HepG2 (cell line): ENCODE data around the gene C16orf86. TPM values are rescaled to one million over a fixed set of nuclear protein-coding genes. Genes with fewer than 3 reads are reported as not detected.

Experiments
- HNF1B ChIP-seq: sonication (generic); formaldehyde crosslinking; IDR thresholded peaks from 2 replicates; pipeline ENCODE4 v1.5.1; 2020; ENCODE audit warnings: mild to moderate bottlenecking, moderate library complexity, missing genetic modification reagents
- SAP130 ChIP-seq: IDR thresholded peaks from 2 replicates; pipeline ENCODE4 v1.6.1; 2016; ENCODE audit warnings: low read depth
- STAG1 ChIP-seq: sonication (generic); formaldehyde crosslinking; IDR thresholded peaks from 2 replicates; pipeline ENCODE4 v1.4.0; 2020; ENCODE audit warnings: missing genetic modification reagents
- ZFP91 ChIP-seq: sonication (generic); formaldehyde crosslinking; IDR thresholded peaks from 2 replicates; pipeline ENCODE4 v1.9.0; 2022; ENCODE audit warnings: missing genetic modification reagents, mild to moderate bottlenecking, borderline replicate concordance
- ZHX1 ChIP-seq: sonication (generic); formaldehyde crosslinking; IDR thresholded peaks from 2 replicates; pipeline ENCODE4 v1.8.1; 2022; ENCODE audit warnings: low read depth, mild to moderate bottlenecking, missing genetic modification reagents
- ZKSCAN8 ChIP-seq: IDR thresholded peaks from 2 replicates; pipeline ENCODE4 v1.6.1; 2016; ENCODE audit warnings: borderline replicate concordance, missing genetic modification reagents, missing compliant biosample characterization
- ZNF253 ChIP-seq: sonication (generic); formaldehyde crosslinking; IDR thresholded peaks from 2 replicates; pipeline ENCODE4 v1.8.0; 2022; ENCODE audit warnings: mild to moderate bottlenecking, missing genetic modification reagents, borderline replicate concordance
- ZNF501 ChIP-seq: sonication (generic); formaldehyde crosslinking; IDR thresholded peaks from 2 replicates; pipeline ENCODE4 v1.5.1; 2020; ENCODE audit warnings: mild to moderate bottlenecking, moderate library complexity, missing genetic modification reagents
- ZNF572 ChIP-seq: sonication (generic); formaldehyde crosslinking; IDR thresholded peaks from 2 replicates; pipeline ENCODE4 v1.5.1; 2020; ENCODE audit warnings: mild to moderate bottlenecking, missing genetic modification reagents
- ZNF580 ChIP-seq: IDR thresholded peaks from 2 replicates; pipeline ENCODE4 v1.6.1; 2016; ENCODE audit warnings: low read depth, borderline replicate concordance
- polyA plus RNA-seq, 8 experiments: library from polyadenylated mRNA; depleted of rRNA in 3 of 8; stranded (reverse) in 7 of 8; unstranded in 1 of 8; fragments of >200 nt; fragmentation: Illumina TruSeq in 4 of 8; extraction: Trizol in 4 of 8; gene quantifications; 2 replicates each; pipeline versions ENCODE4 v1.2.1 to v1.2.3, GENCODE V29; 2011 to 2016; ENCODE audit warnings: low read depth in 4 of 8, missing spikeins in 1 of 8, mixed read lengths in 1 of 8; ENCODE audit not compliant: insufficient read depth in 1 of 8
- total RNA-seq, 5 experiments: library from RNA; depleted of rRNA; stranded (reverse); fragments of >200 nt; fragmentation: Illumina TruSeq; extraction: Trizol; gene quantifications; 2 replicates each; pipeline ENCODE4 v1.2.3, GENCODE V29; 2016; ENCODE audit warnings: low read depth in 1 of 5

C16orf86 gene
- total and polyA plus RNA-seq, 2 of the 13 experiments (the other 11 are each of a cell fraction or from before 2014, with no cell fraction given) = 1.5 to 3.1 TPM

- peak; percentile 41; the same call in 1 of the 2 replicates for TF ChIP-seq SAP130 (CRISPR knock-in tag)
- peak; percentile 95 for TF ChIP-seq STAG1 (CRISPR knock-in tag)
- TF ChIP-seq ZNF253 (CRISPR knock-in tag) = 0 out of 2 replicates have a peak, but pooled peaks have one; percentile 40
- TF ChIP-seq ZKSCAN8 (CRISPR knock-in tag) = peak; percentile 35; the same call in 1 of the 2 replicates
- TF ChIP-seq ZFP91 = peak; percentile 55; the same call in 1 of the 2 replicates
- TF ChIP-seq ZNF572 (CRISPR knock-in tag) = 0 out of 2 replicates have a peak, but pooled peaks have one; percentile 49
- TF ChIP-seq ZNF580 (CRISPR knock-in tag) = peak; percentile 18; the same call in 1 of the 2 replicates
- TF ChIP-seq ZHX1 (CRISPR knock-in tag) = no peak
- TF ChIP-seq ZNF501 (CRISPR knock-in tag) = peak; percentile 62
- TF ChIP-seq HNF1B = peak; percentile 63
Measured at GRCh38 chr16:67672739-67673662, 6.4 kb downstream of the C16orf86 start (continued).
